Measurements from ENCODE around the gene POLRMT.

DNA sequence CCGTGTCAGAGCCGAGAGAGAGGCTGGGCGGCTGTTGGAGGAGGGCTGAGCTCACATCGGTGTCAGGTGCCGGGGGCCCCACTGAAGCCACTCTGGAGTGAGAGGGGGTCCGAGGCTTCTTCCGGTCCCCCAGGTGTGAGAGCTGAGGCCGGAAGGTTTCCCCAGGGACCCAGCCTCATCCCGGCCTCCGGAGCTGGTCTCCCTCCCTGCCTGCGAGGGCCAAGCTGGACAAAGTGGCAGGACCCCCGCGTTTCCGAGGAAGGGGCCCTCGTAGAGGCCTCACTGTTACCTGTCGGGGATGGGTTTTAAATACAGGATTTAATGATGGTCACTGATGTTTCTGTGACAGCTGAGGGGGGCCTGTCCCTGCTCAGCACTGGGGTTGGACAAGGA, 37.1 kb downstream of the POLRMT start:
- TF ChIP-seq, protein P1, sequence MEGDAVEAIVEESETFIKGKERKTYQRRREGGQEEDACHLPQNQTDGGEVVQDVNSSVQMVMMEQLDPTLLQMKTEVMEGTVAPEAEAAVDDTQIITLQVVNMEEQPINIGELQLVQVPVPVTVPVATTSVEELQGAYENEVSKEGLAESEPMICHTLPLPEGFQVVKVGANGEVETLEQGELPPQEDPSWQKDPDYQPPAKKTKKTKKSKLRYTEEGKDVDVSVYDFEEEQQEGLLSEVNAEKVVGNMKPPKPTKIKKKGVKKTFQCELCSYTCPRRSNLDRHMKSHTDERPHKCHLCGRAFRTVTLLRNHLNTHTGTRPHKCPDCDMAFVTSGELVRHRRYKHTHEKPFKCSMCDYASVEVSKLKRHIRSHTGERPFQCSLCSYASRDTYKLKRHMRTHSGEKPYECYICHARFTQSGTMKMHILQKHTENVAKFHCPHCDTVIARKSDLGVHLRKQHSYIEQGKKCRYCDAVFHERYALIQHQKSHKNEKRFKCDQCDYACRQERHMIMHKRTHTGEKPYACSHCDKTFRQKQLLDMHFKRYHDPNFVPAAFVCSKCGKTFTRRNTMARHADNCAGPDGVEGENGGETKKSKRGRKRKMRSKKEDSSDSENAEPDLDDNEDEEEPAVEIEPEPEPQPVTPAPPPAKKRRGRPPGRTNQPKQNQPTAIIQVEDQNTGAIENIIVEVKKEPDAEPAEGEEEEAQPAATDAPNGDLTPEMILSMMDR (IDR thresholded peaks at IDR 0.05), result no peak
- TF ChIP-seq POLR2A (IDR thresholded peaks at IDR 0.05), result no peak
- no peak for TF ChIP-seq POLR2AphosphoS5 (IDR thresholded peaks at IDR 0.05)

Data from breast epithelium (tissue), 3 donors.